Measurements from ENCODE around the gene SOCS6. TPM values are rescaled to one million over a fixed set of nuclear protein-coding genes. Genes with fewer than 3 reads are reported as not detected.

SOCS6 gene
- total and polyA plus RNA-seq, 2 donors (not counting 1 experiment from before 2014, with no cell fraction given) = 38.6 to 44.1 TPM

DNA sequence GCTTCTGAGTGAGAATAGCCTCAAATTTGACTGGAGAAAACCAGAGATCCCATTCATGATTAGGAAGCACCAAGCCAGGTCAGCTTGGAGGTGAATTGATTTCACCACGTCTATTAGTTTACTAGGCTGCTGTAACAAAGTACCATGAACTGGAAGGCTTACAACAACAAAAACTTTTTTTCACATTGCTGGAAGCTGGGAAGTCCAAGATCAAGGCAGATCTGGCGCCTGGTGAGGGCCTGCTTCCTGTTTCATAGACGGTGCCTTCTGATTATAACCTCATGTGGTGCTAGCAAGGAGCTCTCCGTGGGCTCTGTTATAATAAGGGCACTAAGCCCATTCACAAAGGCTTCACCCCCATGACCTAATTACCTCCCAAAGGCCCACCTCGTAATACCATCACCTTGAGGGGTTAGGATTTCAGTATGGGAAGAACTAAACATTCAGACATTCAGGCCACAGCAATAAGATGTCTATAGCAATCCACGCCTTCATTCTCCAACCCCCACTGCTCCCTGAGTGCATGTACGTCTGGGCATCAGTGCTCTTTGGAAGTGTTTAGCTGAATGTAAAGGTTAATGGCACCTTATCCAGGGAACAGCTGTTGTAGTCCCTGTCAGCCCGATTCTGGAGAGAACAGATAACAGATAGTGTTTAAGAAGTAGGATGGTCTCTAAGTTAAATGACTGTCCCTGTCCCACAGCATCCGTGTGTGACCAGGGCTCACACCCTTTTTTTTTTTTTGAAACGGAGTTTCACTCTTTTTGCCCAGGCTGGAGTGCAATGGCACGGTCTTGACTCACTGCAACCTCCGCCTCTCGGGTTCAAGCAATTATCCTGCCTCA lies 89.2 kb downstream of the SOCS6 start:
- DNase-seq (ENCODE audit: low read depth in 2 of 2) = no peak
- Histone ChIP-seq H3K36me3 (ENCODE audit: control insufficient read depth, insufficient read depth, low read length) (no peaks in the 10 kb centered on the region), H3K4me3 (replicated peaks in 1 of 4; ENCODE audit: control extremely low read depth in 1 of 4, insufficient read depth in 1 of 4, low read depth in 3 of 4, low read length in 4 of 4) (no peak overlapping the region), H2AFZ (ENCODE audit: low read length) (peak overlapping the region; percentile 19), H3K27ac (ENCODE audit: insufficient read depth, low read length) (peak overlapping the region; percentile 11), H3K9me3 (ENCODE audit: control insufficient read depth, insufficient read depth, low read depth, low read length) (no peaks in the 10 kb centered on the region), H3K4me2 (ENCODE audit: extremely low read depth, insufficient read depth, low read length) (no peak overlapping the region), H3K4me1 (ENCODE audit: control insufficient read depth, extremely low read depth, insufficient read depth, low read length) (peaks cover 24% of the 10 kb centered on the region), H4K20me1 (ENCODE audit: control insufficient read depth, extremely low read depth, insufficient read depth, low read length) (no peaks in the 10 kb centered on the region), H3K79me2 (ENCODE audit: control insufficient read depth, insufficient read depth, low read length) (no peaks in the 10 kb centered on the region), H3K27me3 (ENCODE audit: control insufficient read depth, insufficient read depth, low read length) (no peaks in the 10 kb centered on the region), H3K9ac (ENCODE audit: insufficient read depth, low read length) (no peak overlapping the region)
- TF ChIP-seq EZH2 (IDR thresholded peaks at IDR 0.05; ENCODE audit: low read length, missing control alignments) = no peak
- TF ChIP-seq, protein P1, sequence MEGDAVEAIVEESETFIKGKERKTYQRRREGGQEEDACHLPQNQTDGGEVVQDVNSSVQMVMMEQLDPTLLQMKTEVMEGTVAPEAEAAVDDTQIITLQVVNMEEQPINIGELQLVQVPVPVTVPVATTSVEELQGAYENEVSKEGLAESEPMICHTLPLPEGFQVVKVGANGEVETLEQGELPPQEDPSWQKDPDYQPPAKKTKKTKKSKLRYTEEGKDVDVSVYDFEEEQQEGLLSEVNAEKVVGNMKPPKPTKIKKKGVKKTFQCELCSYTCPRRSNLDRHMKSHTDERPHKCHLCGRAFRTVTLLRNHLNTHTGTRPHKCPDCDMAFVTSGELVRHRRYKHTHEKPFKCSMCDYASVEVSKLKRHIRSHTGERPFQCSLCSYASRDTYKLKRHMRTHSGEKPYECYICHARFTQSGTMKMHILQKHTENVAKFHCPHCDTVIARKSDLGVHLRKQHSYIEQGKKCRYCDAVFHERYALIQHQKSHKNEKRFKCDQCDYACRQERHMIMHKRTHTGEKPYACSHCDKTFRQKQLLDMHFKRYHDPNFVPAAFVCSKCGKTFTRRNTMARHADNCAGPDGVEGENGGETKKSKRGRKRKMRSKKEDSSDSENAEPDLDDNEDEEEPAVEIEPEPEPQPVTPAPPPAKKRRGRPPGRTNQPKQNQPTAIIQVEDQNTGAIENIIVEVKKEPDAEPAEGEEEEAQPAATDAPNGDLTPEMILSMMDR (conservative IDR thresholded peaks at IDR 0.05 in 1 of 2, IDR thresholded peaks at IDR 0.05 in 1 of 2; ENCODE audit: low read depth in 1 of 2, low read length in 2 of 2) = no peak

Other genes starting within 250 kb of the SOCS6 start
- gene RTTN, start 83.4 kb upstream of the SOCS6 start, total RNA-seq = 12.8 and 19.0 TPM in 2 replicates
- 5.4 and 7.6 TPM in 2 replicates for gene RTTN, start 83.4 kb upstream of the SOCS6 start, polyA plus RNA-seq